ENCODE data around the gene DNAJC27.

The DNAJC27 gene

GRCh38 chr2:24972315-24972961 lies 683 bp upstream of the DNAJC27 start:
- ChIA-PET CTCF (interaction anchor here (1.3 to 16.1 kb wide), 6 partner anchors 10 to 563 kb away, joined by 3 to 650 read pairs (median 10); no protein-coding TSS in a partner anchor), POLR2A (no interaction called here)
- peak overlapping the region; percentile 89 for H3K4me3 ChIP-seq (ENCODE audit: low read depth, low read length)
- DNase-seq (ENCODE audit: low read depth, low spot score), result no peak
- TF ChIP-seq CTCF (IDR thresholded peaks at IDR 0.05; ENCODE audit: insufficient read depth, low read length, missing control alignments), result no peak

- DNase-seq (ENCODE audit: low read depth, low spot score), result no peak
- TF ChIP-seq CTCF (IDR thresholded peaks at IDR 0.05; ENCODE audit: insufficient read depth, low read length, missing control alignments), result no peak
- CTCF ChIA-PET, result interaction anchor here (1.0 to 1.4 kb wide), 3 partner anchors 158 to 561 kb away, joined by 3 to 9 read pairs (median 4); no protein-coding TSS in a partner anchor
- H3K4me3 ChIP-seq (ENCODE audit: low read depth, low read length), result peak overlapping the region; percentile 89
- POLR2A ChIA-PET, result no interaction called here
These were observed 544 bp downstream of the DNAJC27 start for GRCh38 chr2:24971286-24971535.

GRCh38 chr2:24970483-24971285 lies 1.1 kb downstream of the DNAJC27 start:
- no peak for TF ChIP-seq CTCF (IDR thresholded peaks at IDR 0.05; ENCODE audit: insufficient read depth, low read length, missing control alignments)
- ChIA-PET CTCF (interaction anchor here (1.0 to 1.4 kb wide), 3 partner anchors 159 to 561 kb away, joined by 3 to 9 read pairs (median 4); no protein-coding TSS in a partner anchor), POLR2A (no interaction called here)
- no peak for DNase-seq (ENCODE audit: low read depth, low spot score)
- peak overlapping the region; percentile 89 for H3K4me3 ChIP-seq (ENCODE audit: low read depth, low read length)

GRCh38 chr2:24969784-24970183 lies 2.0 kb downstream of the DNAJC27 start:
- ChIA-PET POLR2A (no interaction called here), CTCF (no interaction called here)
- DNase-seq (ENCODE audit: low read depth, low spot score), result no peak
- no peak overlapping the region for H3K4me3 ChIP-seq (ENCODE audit: low read depth, low read length)
- no peak for TF ChIP-seq CTCF (IDR thresholded peaks at IDR 0.05; ENCODE audit: insufficient read depth, low read length, missing control alignments)

GRCh38 chr2:24961903-24962302 lies 9.9 kb downstream of the DNAJC27 start:
- CTCF ChIA-PET, result interaction anchor here (1.9 kb wide), 1 partner anchor 14 kb away, joined by 9 read pairs; no protein-coding TSS in a partner anchor
- TF ChIP-seq CTCF (IDR thresholded peaks at IDR 0.05; ENCODE audit: insufficient read depth, low read length, missing control alignments), result no peak
- DNase-seq (ENCODE audit: low read depth, low spot score), result no peak
- no peak overlapping the region for H3K4me3 ChIP-seq (ENCODE audit: low read depth, low read length)
- POLR2A ChIA-PET, result no interaction called here

GRCh38 chr2:24959761-24960160 lies 12.0 kb downstream of the DNAJC27 start:
- POLR2A ChIA-PET, result interaction anchor here (0.7 kb wide), 1 partner anchor 21 kb away, joined by 3 read pairs; no protein-coding TSS in a partner anchor
- no peak for DNase-seq (ENCODE audit: low read depth, low spot score)
- H3K4me3 ChIP-seq (ENCODE audit: low read depth, low read length), result no peak overlapping the region
- no peak for TF ChIP-seq CTCF (IDR thresholded peaks at IDR 0.05; ENCODE audit: insufficient read depth, low read length, missing control alignments)
- CTCF ChIA-PET, result interaction anchor here (1.5 kb wide), 1 partner anchor 9 kb away, joined by 5 read pairs; no protein-coding TSS in a partner anchor
